ENCODE data around the gene ERC1. TPM values are rescaled to one million over a fixed set of nuclear protein-coding genes. Genes with fewer than 3 reads are reported as not detected.

The ERC1 gene
- 100 to 1,000 TPM in 1 of 4 donors, 10 to 100 TPM in 3; 28.9 to 106 (median 43.6) TPM for total RNA-seq

DNA sequence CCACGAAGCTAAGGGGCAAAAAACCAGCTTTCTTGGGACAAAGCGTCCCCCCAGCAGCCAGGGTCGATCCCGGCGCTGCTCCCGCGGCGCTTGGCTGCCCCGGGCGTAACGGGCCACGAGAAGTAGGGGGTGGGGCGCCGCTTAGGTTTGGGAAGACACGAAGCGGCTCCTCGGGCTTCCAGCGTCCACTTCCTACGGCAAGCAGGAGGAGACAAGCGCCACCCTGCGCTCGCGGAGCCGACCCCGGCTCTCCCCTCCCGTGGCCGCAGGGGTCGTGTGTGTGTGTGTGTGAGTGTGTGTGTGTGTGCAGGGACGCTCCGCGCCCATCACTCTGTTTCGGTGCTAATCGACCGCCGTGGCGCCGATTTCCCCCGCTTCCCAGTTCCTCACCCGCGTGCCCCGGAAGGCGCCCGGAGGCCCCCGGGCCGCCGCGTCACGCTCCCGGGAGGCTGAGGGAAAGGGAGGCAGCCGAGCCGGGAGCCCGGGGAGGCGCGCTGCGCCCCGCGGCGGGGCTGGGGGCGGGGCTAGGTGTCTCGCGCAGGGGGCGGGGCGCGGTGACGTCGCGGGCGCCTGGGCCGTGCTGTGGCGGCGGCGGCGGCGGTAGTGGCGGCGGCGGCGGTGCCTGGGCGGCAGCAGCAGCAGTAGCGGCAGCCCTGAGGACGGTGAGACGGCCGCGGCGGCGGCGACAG, at the start of gene ERC1:
Gene ERC1 (plus strand): TSS at position 563 of the 689 bp plus-strand sequence. CDS start 36,681 bp downstream, outside the sequence.
- Histone ChIP-seq H3K27me3 (no peaks in the 10 kb centered on the region), H3K4me1 (peaks cover 0 to 8% of the 10 kb centered on the region in 2 donors), H3K36me3 (no peaks in the 10 kb centered on the region), H3K4me3 (peak within 1 kb of the TSS; percentile 74 to 89), H3K9me3 (no peaks in the 10 kb centered on the region), H3K27ac (peak within 1 kb of the TSS; percentile 95 to 98)
- DNase-seq = peak; percentile 89
- intact Hi-C loops (cut with DNase I; ENCODE audit: low total_unique reads) = no loop called here
- peak in 1 of 4 experiments; percentile 22 for TF ChIP-seq CTCF (IDR thresholded peaks at IDR 0.05)
- peak; percentile 77 for TF ChIP-seq POLR2A (IDR thresholded peaks at IDR 0.05)

GRCh38 chr12:943051-943450, 48.0 kb upstream of the ERC1 start:
- H3K4me1 ChIP-seq = no peaks in the 10 kb centered on the region
- H3K4me3 ChIP-seq = no peak overlapping the region
- H3K27me3 ChIP-seq = no peaks in the 10 kb centered on the region
- H3K27ac ChIP-seq = no peak overlapping the region
- TF ChIP-seq CTCF (IDR thresholded peaks at IDR 0.05) (no peak), POLR2A (IDR thresholded peaks at IDR 0.05) (no peak)
- no peaks in the 10 kb centered on the region for H3K36me3 ChIP-seq
- H3K9me3 ChIP-seq = no peaks in the 10 kb centered on the region
- no peak for DNase-seq
- intact Hi-C loops (cut with DNase I; ENCODE audit: low total_unique reads) = no loop called here

- no peak for TF ChIP-seq CTCF (IDR thresholded peaks at IDR 0.05)
- TF ChIP-seq POLR2A (IDR thresholded peaks at IDR 0.05) = no peak
- Histone ChIP-seq H3K36me3 (no peaks in the 10 kb centered on the region), H3K9me3 (no peaks in the 10 kb centered on the region), H3K27me3 (no peaks in the 10 kb centered on the region), H3K4me1 (no peaks in the 10 kb centered on the region), H3K4me3 (no peak overlapping the region), H3K27ac (no peak overlapping the region)
- DNase-seq = no peak
- intact Hi-C loops (cut with DNase I; ENCODE audit: low total_unique reads) = no loop called here
Measured at GRCh38 chr12:944211-944610, 46.8 kb upstream of the ERC1 start.

- no peak for DNase-seq
- Histone ChIP-seq H3K36me3 (no peaks in the 10 kb centered on the region), H3K4me3 (no peak overlapping the region), H3K27me3 (no peaks in the 10 kb centered on the region), H3K9me3 (no peaks in the 10 kb centered on the region), H3K4me1 (no peaks in the 10 kb centered on the region), H3K27ac (no peak overlapping the region)
- intact Hi-C loops (cut with DNase I; ENCODE audit: low total_unique reads) = no loop called here
- TF ChIP-seq CTCF (IDR thresholded peaks at IDR 0.05) (no peak), POLR2A (IDR thresholded peaks at IDR 0.05) (no peak)
Measured at GRCh38 chr12:946212-946611, 44.8 kb upstream of the ERC1 start.

GRCh38 chr12:946631-947030, 44.4 kb upstream of the ERC1 start:
- intact Hi-C loops (cut with DNase I; ENCODE audit: low total_unique reads) = no loop called here
- Histone ChIP-seq H3K4me1 (no peaks in the 10 kb centered on the region), H3K36me3 (no peaks in the 10 kb centered on the region), H3K27me3 (no peaks in the 10 kb centered on the region), H3K4me3 (no peak overlapping the region), H3K9me3 (no peaks in the 10 kb centered on the region), H3K27ac (no peak overlapping the region)
- TF ChIP-seq POLR2A (IDR thresholded peaks at IDR 0.05) (no peak), CTCF (IDR thresholded peaks at IDR 0.05) (no peak)
- DNase-seq = no peak

All from uterus (tissue), 4 donors.